Cortex of kidney (tissue), 1 donor: ENCODE data around the gene TRIM33.
"Not testable (repeated sequence)": the region's sequence is repeated elsewhere in the genome, so short reads cannot be mapped to it uniquely, and the experiment has no call there.

Experiments
- DNase-seq: peaks from one replicate; lab custom pipeline; 2025; lab: John Stamatoyannopoulos, UW

Gene TRIM33

DNA sequence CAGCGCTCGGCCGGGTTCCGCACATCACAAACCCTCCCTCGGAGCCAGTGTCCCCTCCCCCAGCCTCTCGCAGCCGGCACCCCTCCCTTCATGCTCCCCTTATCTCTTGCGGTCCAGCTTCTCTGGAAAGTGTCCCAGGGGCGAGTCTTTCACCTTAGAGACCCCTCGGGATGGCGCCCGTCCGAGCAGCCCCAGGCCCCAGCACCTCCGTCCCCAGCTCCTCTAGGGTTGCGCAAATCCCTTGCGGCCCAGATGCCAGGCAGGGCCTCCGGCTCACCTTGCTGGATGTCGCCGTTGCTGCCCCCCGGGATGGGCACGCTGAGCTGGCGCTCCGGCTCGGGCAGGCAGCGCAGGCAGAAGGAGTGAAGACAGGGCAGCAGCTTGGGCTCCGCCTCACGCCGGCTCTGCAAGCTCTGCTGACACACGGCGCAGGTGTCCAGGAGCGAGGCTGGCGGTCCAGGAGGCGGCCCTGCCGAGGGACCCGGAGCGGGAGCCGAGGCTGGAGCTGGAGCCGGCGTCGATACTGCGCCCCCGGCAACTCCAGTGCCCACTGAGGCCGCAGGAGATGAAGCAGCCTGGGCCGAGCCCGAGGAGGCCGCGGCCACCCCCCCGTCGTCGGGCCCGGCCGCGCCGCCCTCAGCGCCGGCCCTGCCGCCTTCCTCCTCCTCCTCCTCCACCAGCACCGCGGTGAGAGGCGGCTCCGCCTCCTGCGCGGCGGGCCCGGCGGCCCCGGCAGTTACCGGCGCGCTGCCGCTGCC is 550 bp downstream of the TRIM33 start:
- DNase-seq, result no peak

DNA sequence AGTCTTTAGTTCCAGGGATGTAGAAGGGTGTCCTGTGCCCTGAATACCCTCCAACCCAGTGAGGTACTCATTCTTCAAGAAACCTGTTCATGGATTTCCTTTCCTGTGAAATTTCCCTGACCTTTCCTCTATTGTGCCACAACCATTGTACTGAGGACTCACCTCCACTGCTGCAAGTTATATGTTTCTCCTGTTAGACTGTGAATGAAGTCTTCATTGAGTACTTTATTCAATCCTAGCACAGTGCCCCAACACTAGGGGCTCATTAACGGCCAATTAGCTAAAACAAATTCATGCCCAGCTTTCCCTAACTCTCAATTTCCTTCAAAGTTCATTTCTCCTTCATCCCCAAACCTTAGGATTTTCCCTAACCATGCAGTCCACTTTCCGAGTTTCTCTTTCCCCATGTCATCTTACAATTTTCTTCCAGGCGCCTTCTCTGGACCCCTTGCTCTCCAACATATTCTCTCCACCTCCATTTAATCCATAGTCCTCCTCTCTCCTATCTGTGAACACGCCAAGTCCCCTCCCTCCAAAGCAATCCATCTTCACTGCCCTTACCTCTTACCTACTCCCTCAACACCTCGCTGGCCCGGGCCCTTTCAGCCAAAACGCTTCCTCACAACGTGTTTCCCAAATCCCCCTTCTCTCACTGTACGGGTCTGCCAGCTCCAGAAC is 1.3 kb downstream of the TRIM33 start:
- DNase-seq, result no peak

DNA sequence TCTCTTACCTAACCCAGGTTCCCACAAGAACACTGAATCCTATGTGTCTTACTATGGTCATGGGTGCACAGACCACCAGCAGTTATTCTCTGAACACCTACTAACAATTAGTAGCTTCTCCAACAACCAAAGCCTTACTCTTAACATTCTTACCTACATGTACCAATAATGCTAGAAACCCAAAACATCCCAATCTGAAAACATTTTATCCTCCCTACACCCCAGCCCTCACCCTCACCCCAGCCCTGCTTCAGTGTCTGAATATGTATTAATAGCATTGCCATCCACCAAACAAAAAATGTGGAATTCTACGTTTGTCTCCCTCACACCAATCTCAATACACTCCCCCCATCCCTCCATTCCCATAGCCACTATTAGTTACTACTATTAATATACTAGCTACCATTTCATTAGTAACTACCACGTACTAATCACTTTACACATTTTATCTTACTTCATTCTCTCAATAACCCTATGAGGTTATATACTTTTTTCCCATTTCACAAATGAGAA is 2.6 kb downstream of the TRIM33 start:
- DNase-seq, result no peak

DNA sequence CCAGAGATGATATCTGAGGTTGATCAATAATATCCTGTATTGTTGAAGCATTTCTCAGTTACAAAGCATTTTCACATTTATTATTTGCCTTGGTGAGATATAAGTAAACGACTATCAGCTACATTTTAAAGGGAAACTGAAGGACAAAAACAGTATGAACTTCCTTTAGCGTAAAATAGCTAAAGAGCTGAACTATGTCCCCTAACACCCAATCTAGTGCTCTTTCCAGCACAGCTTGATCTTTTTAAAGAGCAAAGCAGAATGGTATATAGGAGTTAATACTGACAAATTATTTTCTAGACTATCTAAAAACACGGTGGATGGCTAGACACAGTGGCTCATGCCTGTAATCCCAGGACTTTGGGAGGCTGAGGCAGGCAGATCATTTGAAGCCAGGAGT is 3.5 kb downstream of the TRIM33 start:
- DNase-seq, result no peak

DNA sequence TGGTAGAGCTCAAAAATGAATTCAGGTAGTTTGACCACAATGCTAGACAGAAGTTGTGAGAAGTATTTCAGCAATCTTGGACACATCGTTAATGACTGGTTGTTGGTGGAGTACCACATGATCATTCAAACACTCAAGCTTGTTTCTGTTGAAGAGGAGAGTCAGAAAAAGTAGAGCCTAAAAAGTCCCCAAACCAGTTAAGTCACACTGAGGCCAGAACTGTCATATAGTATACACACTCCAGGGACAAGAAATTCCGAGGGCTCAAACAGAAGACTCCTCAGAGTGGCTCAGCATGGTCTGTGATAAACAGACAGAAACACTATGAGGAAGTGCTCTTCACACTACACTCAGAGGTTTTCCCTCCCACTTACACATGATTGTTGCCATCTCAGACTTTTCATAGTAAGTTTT is 5.8 kb downstream of the TRIM33 start:
- no peak for DNase-seq

DNA sequence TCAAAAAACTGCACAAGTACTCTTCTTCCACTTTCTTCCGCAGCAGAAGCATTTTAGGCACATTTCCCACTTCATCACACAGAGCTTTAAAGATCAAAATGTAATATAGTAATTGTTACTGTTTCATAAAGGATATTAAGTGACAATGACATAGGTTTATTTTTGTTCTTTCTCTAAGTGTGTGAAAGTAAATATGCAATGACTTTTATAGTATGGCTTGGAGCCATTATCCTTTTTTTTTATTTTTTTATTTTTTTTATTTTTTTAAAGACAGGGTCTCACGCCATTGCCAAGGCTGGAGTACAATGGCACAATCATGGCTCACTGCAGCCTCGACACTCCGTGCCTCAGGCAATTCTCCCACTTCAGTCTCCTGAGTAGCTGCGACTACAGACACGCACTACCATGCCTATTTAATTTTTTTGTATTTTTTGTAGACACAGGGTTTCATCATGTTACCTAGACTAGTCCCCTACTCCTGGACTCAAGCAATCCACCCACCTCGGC is 7.0 kb downstream of the TRIM33 start:
- DNase-seq, result no peak

DNA sequence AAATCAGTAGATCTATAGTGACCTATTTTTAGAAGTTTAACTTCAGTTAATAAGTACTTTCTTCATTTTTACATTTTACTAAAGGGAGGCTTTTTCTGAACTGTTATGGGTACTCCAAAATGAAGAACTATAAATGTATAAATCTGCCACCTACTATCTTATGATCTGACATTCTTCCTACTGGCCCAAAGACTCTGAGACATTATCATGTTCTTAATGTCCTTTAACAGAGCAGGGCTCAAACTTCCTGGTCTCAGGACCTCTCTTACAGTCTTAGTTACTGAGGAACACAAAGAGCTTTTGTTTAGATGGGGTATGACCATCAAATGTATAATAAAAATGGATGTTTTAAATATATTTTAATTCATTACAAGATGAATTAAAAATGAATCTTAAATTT is 8.9 kb downstream of the TRIM33 start:
- DNase-seq, result no peak

DNA sequence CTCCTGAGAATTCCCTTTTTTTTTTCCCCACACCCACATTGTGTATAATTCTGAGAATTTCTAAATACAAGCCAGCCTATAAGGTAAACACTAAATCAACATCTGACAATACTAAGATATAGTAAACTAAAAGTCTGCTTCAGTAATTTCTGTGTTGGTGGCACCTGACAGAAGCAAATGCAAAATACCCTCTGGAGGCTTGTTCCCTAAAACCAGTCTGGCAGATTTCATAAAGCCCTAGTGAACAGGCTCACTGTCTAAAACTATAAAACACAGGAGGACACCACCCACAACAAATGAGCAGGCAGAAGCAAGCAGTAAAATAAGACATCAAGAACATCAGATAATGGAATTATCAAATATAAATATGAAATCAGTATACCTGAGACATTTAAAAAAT is 11.5 kb downstream of the TRIM33 start:
- no peak for DNase-seq

DNA sequence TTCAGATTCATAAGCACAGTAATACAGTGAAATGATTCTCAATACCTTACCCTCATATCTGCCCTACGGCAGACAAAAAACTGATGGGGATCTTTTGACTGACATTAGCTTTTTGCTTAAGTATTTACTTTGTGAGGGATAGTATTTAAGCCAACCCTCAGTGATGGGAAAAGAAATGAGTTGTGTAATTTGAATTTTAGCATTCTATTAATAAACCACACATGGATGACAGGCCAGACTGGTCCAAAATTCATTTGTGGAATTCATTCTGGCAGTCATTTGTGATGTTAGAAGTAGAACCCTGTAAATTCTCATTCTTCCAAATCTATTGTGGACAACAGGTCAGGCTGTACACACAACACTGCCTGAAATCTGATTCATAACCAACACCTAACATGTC is 14.9 kb downstream of the TRIM33 start:
- no peak for DNase-seq

DNA sequence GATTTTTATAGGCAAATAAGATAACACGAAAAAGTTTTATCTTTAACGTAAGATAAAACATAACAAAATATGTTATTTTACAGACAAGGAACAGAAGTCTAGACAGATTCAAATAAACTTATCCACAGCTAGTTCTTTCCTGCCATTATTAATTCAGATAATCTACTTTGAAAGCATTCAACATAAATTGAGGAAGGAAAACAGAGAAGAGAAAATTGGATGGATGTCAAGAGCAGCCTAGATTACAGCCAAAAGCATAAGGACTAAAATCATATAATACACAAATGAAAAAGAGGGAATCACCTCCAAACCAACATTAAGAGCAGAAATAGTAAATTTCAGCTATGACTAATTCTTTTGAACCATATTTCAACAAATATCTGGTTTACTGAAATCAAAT is 15.5 kb downstream of the TRIM33 start:
- DNase-seq, result no peak

DNA sequence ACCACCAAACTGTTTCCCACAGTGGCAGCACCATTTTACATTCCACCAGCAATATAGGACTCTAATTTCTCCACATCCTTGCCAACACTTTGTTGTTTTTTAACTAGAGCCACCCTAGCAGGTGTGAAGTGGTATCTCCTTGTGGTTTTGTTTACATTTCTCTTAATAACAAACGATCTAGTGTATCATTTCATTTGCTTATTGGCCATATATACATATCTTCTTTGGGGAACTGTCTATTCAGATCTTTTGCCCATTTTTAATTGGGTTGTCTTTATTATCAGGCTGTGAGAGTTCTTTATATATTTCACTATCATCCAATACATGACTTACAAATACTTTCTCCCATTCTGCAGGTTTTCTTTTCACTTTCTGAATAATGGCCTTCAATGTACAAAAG is 18.0 kb downstream of the TRIM33 start:
- no peak for DNase-seq

DNA sequence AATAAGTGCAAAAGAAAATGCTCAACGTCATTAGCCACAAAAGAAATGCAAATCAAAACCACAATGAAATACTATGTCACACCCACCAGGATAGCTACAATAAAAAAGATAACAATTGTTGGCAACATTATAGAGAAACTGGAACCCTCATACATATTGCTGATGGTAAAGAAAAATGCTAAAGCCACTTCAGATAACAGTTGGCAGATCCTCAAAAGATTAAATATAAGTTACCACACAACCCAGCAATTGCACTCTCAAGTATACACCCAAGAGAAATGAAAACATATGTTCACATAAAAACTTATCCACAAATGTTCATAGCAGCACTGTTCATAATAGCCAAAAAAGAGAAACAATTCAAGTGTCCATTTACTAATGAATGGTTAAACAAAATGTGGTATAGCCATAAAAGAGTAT is 20.7 kb downstream of the TRIM33 start:
- no peak for DNase-seq

DNA sequence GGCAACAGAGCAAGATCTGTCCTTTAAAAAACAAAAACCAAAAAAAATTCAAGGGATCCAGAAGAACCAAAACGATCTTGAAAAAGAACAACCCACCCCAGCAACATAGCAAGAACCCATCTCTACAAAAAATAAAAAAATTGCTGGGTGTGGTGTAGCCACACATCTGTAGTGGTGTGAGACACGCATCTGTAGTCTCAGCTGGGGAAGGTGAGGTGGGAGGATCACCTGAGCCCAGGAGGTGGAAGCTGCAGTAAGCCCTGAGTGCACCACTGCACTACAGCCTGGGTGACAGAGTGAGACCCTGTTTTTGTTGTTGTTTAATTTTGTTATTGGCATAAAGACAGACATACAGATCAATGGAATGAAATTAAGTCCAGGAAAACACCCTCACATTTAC is 22.3 kb downstream of the TRIM33 start:
- no peak for DNase-seq

DNA sequence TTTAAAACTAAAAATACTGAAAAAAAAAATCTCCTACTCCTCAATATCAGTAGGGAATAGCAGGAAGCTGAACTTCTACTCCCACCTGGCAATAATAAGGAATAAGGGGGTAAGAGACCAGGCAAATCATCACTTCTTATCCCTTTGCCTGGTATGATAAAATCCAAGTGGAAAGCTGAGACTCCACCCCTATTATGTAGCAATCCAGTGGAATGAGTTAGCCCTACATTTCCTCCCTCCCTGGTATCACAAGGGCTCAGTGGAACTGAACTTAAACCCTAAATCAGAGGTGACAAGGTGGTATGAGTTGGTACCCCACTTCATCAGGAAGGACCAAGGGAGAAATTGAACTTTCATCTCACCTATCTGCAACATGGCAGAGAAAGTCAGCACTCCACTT is 25.7 kb downstream of the TRIM33 start:
- no peak for DNase-seq

DNA sequence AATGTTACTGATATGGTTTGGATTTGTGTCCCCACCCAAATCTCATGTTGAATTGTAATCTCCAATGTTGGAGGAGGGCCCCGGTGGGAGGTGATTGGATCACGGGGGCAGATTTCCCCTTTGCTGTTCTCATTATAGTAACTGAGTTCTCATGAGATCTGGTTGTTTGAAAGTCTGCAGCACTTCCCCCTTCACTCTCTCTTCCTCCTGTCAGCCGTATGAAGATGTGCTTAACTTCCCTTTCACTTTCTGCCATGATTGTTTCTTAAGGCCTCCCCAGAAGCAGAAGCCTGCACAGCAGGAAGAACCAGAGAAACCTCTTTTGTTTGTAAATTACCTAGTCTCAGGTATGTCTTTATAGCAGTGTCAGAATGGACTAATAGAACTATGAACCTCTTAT is 28.4 kb downstream of the TRIM33 start:
- no peak for DNase-seq

DNA sequence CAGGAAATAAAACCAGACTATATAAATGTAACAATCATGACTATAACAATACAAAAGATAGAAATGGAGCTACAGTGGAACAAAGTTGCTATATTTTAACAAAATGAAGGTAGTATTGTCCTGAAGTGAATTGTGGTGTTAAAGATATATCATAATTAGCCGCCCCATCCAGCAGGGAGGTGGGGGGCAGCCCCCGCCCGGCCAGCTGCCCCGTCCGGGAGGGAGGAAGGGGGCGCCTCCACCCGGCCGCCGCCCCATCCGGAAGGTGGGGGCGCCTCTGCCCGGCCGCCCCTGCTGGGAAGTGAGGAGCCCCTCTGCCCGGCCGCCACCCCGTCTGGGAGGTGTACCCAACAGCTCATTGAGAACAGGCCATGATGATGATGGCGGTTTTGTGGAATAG is 31.4 kb downstream of the TRIM33 start:
- DNase-seq, result not testable (repeated sequence)

DNA sequence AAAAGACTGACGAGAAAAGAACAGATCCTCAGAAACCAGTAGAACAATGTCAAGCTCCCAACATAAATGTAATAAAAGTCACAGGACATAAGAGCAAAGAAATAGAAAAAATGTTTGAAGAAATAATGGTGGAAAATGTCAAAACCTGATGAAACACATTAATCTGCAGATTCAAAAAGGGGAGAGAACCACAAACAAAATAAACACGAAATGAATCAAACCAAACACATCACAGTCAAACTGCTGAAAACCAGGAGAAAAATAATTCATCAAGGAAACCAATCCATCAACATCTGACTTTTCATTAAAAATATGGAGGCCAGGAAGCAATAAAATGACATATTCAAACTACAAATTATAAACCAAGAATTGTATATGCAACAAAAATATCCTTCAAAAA is 31.9 kb downstream of the TRIM33 start:
- no peak for DNase-seq

DNA sequence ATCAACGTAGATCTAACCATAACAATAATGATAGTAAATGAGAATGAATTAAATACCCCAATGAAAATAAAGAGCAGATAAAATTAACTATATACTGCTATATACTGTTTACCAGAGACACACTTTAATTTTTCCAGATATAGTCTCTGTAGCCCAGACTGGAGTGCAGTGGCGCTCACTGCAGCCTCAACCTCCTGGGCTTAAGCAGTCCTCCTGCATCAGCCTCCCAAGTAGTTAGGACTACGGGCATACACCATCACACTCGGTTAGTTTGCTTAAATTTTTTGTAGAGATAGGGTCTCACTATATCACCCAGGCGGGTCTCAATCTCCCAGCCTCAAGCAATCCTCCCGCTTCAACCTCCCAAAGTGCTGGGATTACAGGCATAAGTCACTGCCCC is 37.2 kb downstream of the TRIM33 start:
- no peak for DNase-seq

DNA sequence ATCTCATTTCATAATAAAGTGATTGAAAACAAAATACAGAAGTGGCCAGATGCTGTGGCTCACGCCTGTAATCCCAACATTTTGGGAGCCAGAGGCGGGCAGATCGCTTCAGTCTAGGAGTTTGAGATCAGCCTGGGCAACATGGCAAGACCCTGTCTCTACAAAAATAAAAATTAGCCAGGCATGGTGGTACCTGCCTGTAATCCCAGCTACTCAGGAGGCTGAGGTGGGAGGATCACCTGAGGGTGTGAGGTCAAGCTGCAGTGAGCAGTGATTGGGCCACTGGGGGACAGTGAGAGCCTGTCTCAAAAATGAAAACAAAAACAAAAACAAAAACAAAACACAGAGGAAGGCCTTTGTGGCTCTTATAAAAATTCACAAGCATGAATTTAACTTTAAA is 38.6 kb downstream of the TRIM33 start:
- DNase-seq, result no peak

DNA sequence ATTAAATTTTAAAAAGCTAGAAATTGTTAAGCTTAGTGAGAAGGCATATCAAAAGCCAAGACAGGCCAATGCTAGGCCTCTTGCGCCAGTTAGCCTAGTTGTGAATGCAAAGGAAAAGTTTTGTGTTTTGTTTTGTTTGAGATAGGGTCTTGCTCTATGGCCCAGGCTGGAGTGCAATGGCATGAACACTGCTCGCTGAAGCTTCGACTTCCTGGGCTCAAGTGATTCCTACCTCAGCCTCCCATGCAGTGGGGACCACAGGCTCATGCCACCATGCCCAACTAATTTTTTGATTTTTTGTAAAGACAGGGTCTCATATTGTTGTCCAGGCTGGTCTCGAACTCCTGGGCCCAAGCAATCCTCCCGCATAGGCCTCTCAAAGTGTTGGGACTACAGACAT is 40.3 kb downstream of the TRIM33 start:
- DNase-seq, result no peak

DNA sequence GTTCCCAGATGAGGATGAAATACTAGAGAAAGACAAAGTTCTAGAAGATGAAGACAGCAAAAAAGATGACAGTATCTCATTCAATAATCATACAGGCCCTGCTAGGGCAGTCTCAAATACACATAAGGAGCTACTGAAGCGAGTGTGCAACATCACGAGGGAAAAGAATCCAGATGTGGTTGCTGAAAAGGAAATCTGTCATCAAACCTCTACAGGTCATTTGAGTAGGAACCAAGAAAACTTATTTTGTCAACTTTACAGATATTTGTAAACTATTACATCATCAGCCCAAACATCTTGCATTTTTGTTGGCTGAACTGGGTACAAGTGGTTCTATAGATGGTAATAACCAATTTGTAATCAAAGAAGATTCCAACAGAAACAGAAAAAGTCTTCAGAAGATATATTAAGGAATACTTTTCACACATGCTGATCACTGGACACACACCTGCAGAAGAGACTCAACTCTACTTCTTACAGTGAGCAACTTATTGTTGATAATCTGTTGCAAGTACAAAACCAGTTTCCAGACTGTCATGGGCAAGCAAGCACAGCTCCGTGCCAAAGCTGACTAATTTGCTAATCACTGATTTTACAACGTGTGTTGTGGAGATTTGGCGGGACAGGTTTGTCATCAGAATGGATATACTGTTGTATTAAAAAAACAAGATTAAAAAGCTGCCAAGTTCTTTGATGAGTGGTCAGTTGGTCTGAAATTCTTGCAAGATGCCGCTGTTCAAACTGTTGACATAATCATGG is 42.1 kb downstream of the TRIM33 start:
- no peak for DNase-seq

DNA sequence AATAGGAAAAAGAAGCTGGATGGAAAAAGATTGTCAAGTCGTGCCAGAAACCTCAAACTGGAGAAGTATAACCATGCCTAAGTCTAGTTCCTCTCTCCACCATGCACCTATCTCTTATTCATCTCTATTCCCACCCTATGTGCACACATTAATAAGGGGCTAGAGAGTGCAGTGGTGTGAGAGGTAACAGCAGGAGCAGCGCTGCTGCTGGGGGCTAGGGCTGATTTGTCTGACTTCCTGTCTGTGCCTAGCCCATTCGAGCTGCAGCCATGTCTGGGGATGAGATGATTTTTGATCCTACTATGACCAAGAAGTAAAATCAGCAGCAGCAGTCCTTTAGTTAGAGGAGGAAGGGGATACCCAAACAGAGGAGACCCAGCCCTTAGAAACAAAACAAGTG is 43.0 kb downstream of the TRIM33 start:
- DNase-seq, result no peak

DNA sequence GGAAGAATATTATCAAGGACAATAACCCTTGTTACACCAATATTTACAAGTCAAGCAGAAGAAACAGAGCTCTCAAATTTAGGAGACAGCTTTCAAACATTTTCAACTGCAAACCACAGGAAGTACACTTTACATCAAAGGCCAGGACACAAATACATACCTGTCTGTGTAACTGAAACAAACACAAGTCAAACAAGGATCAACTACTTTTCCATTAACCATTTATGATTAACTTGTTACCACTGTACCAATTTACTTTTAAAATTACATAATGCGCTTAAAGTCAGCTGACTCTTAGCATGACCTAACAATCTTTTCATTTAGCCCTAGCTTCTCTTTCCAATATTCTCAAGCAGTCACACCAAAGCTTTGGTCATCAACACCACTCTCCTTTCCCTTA is 43.5 kb downstream of the TRIM33 start:
- no peak for DNase-seq
